Measurements from ENCODE around the gene CASQ2. TPM values are rescaled to one million over a fixed set of nuclear protein-coding genes. Genes with fewer than 3 reads are reported as not detected.

Gene CASQ2
- total RNA-seq, 4 donors from 2014 or later, result 1.5 to 30.2 (median 7.8) TPM

DNA sequence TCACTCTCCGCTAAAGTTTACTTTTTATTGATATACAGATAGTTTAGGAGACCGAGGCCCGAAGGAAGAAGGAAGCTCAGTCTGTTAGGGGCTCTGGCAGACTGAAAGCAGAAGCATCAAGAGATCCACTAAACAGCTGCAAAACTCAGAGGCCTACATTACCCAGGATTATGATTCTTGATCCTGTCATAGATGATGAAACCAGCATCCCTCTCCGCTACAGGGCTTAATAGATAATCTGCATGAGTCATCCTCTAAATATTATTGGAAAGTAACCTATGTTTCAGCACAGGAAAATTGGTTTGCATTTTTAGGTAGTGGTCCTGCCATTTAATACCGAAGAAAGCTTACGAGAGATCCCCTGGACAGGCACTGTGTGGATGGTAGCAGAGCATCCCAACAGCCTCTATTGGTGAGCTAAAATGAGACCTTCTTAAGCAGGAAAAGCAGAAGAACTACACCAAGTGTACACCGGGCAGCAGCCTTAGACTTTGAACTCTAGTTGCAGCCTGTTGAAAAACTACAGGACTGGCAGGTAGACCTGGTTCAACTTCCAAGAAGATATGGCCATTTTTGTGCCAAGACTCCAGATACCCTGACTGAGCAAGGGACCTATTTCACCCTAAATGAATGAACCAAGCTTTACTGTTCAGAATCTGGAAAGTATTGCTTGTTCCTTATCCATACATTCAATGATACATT, 6.8 kb downstream of the CASQ2 start:
- no peaks in the 10 kb centered on the region for H3K9me3 ChIP-seq
- no peaks in the 10 kb centered on the region for H3K36me3 ChIP-seq
- H3K4me1 ChIP-seq, result no peaks in the 10 kb centered on the region
- H3K4me3 ChIP-seq, result no peak overlapping the region
- intact Hi-C loops (cut with DNase I; ENCODE audit: low total_unique reads), result no loop called here
- H3K27me3 ChIP-seq, result no peaks in the 10 kb centered on the region
- H3K27ac ChIP-seq, result no peak overlapping the region
- DNase-seq, result no peak
- TF ChIP-seq POLR2A (IDR thresholded peaks at IDR 0.05) (no peak), CTCF (IDR thresholded peaks at IDR 0.05) (no peak)

GRCh38 chr1:115757856-115758255, 10.7 kb downstream of the CASQ2 start:
- H3K4me1 ChIP-seq, result no peaks in the 10 kb centered on the region
- no peaks in the 10 kb centered on the region for H3K36me3 ChIP-seq
- no peak overlapping the region for H3K4me3 ChIP-seq
- H3K9me3 ChIP-seq, result no peaks in the 10 kb centered on the region
- no peak overlapping the region for H3K27ac ChIP-seq
- H3K27me3 ChIP-seq, result no peaks in the 10 kb centered on the region
- TF ChIP-seq POLR2A (IDR thresholded peaks at IDR 0.05) (no peak), CTCF (IDR thresholded peaks at IDR 0.05) (no peak)
- no peak for DNase-seq
- intact Hi-C loops (cut with DNase I; ENCODE audit: low total_unique reads), result no loop called here

DNA sequence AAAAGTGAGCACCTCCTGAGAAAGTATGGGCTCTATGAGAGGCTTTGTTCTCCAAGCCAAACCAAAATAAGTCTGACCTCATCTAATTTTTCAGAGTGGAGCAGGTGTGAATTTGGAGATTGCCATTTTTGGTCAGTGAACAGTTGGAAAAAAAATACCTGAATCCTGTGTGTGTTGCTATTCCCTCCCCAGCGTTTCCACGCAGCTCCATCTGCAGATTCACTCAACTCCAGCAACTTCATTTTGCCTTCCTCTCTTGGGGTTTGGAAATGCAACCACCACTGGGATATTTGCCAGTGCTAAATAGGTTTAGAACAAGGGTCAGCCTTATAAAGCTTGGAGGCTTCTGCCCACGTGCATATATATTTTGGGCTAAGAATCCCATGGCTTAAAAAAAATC, 11.2 kb downstream of the CASQ2 start:
- intact Hi-C loops (cut with DNase I; ENCODE audit: low total_unique reads), result no loop called here

GRCh38 chr1:115755456-115756370, 12.8 kb downstream of the CASQ2 start:
- Histone ChIP-seq H3K27ac (no peak overlapping the region), H3K36me3 (no peaks in the 10 kb centered on the region), H3K4me3 (no peak overlapping the region), H3K9me3 (no peaks in the 10 kb centered on the region), H3K4me1 (no peaks in the 10 kb centered on the region), H3K27me3 (no peaks in the 10 kb centered on the region)
- intact Hi-C loops (cut with DNase I; ENCODE audit: low total_unique reads), result no loop called here
- no peak for DNase-seq
- TF ChIP-seq CTCF (IDR thresholded peaks at IDR 0.05) (no peak), POLR2A (IDR thresholded peaks at IDR 0.05) (no peak)

More for the DNA sequence above, 11.2 kb downstream of the CASQ2 start:
- Histone ChIP-seq H3K4me1 (no peaks in the 10 kb centered on the region), H3K36me3 (no peaks in the 10 kb centered on the region), H3K9me3 (no peaks in the 10 kb centered on the region), H3K27me3 (no peaks in the 10 kb centered on the region), H3K4me3 (no peak overlapping the region), H3K27ac (no peak overlapping the region)
- TF ChIP-seq POLR2A (IDR thresholded peaks at IDR 0.05), result no peak
- no peak for TF ChIP-seq CTCF (IDR thresholded peaks at IDR 0.05)
- no peak for DNase-seq

DNA sequence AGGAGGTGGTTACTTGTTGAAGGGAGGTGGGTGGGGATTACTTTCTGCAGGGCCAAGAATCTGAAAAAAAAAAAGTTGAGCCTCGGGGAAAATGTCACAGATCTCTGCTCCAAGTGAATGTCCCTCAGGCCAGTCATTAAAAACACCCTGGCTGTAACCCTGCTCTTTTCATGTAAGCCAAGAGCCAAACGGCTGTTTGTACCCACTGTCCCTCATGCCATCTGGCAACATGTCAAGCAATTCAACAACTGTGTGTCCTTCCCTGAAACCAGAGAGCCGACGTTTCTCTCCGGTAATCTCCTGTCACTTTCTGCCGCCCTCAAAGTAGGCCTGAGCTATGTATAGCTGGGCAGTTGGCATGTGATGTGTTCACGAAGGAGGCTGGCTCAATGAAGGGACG, 14.7 kb downstream of the CASQ2 start:
- H3K4me3 ChIP-seq, result no peak overlapping the region
- H3K9me3 ChIP-seq, result no peaks in the 10 kb centered on the region
- no peaks in the 10 kb centered on the region for H3K27me3 ChIP-seq
- H3K27ac ChIP-seq, result no peak overlapping the region
- no peaks in the 10 kb centered on the region for H3K36me3 ChIP-seq
- intact Hi-C loops (cut with DNase I; ENCODE audit: low total_unique reads), result no loop called here
- no peak for DNase-seq
- no peaks in the 10 kb centered on the region for H3K4me1 ChIP-seq
- TF ChIP-seq CTCF (IDR thresholded peaks at IDR 0.05) (no peak), POLR2A (IDR thresholded peaks at IDR 0.05) (no peak)

Data from uterus (tissue), 4 donors.